Hematopoietic multipotent progenitor cell (in vitro differentiated cells): Measurements from ENCODE around the gene MYO18A. TPM values are rescaled to one million over a fixed set of nuclear protein-coding genes. Genes with fewer than 3 reads are reported as not detected.

Source experiments
- DNase-seq, 3 donors: peaks; one replicate each; pipeline ENCODE4 v3.0.0-alpha.2; 2011 to 2015; ENCODE audit warnings: low read depth in 2 of 3, low spot score in 2 of 3
- total RNA-seq: library from RNA; depleted of rRNA; stranded (reverse); fragments of >200 nt; gene quantifications from one replicate; pipeline ENCODE4 v1.2.3, GENCODE V29; 2012

The MYO18A gene
- total RNA-seq, 1 donor: 370 TPM

GRCh38 chr17:29041571-29041970 lies 138.6 kb downstream of the MYO18A start:
- no peak for DNase-seq

- DNase-seq: no peak
Observed at GRCh38 chr17:29041091-29041490, 139.1 kb downstream of the MYO18A start.

GRCh38 chr17:29039764-29040598 lies 140.2 kb downstream of the MYO18A start:
- no peak for DNase-seq

- no peak for DNase-seq
Observed at GRCh38 chr17:29038085-29038795, 142.0 kb downstream of the MYO18A start.

- no peak for DNase-seq
Observed at GRCh38 chr17:29037739-29038084, 142.5 kb downstream of the MYO18A start.

- no peak for DNase-seq
Observed at GRCh38 chr17:29036584-29036983, 143.6 kb downstream of the MYO18A start.

GRCh38 chr17:29034510-29034909 lies 145.7 kb downstream of the MYO18A start:
- no peak for DNase-seq

GRCh38 chr17:29032857-29033197 lies 147.4 kb downstream of the MYO18A start:
- DNase-seq: no peak

GRCh38 chr17:29032013-29032856 lies 148.0 kb downstream of the MYO18A start:
- no peak for DNase-seq

GRCh38 chr17:29031488-29031887 lies 148.7 kb downstream of the MYO18A start:
- no peak for DNase-seq

GRCh38 chr17:29024316-29024952 lies 155.8 kb downstream of the MYO18A start:
- DNase-seq: no peak

GRCh38 chr17:29022074-29022473 lies 158.1 kb downstream of the MYO18A start:
- no peak for DNase-seq

- no peak for DNase-seq
Observed at GRCh38 chr17:29021226-29021625, 159.0 kb downstream of the MYO18A start.

Other genes starting within 250 kb of the MYO18A start
- 87.8 TPM for gene PHF12, start 228.9 kb downstream of the MYO18A start, total RNA-seq
- under 0.01 TPM for gene SEZ6, start 174.4 kb downstream of the MYO18A start, total RNA-seq
- gene PIPOX, start 137.3 kb downstream of the MYO18A start, total RNA-seq: 9.7 TPM
- gene CRYBA1, start 66.5 kb upstream of the MYO18A start, total RNA-seq: not detected
- gene NUFIP2, start 113.8 kb upstream of the MYO18A start, total RNA-seq: 278 TPM
- 16.4 TPM for gene TAOK1, start 210.0 kb upstream of the MYO18A start, total RNA-seq